Measurements from ENCODE around the gene FAM216B. TPM values are rescaled to one million over a fixed set of nuclear protein-coding genes. Genes with fewer than 3 reads are reported as not detected.

FAM216B gene
- total RNA-seq, 2 experiments from 2014 or later = not detected

DNA sequence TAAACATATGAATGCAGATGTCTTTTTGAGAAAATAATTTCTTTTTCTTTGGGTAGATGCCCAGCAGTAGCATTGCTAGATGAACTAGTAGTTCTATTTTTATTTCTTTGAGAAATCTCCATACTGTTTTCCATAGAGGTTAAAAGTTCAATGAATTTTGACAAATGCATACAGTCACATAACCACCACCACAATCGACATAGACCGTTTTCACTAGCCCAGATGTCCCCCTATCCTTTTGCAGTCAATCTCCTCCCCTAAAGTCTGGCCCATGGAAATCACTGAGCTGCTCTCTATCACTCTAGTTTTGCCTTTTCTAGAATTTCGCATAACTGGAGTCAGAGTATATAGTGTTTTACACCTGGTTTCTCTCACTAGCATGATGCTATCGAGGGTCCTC, 10.8 kb downstream of the FAM216B start:
- POLR2A ChIA-PET = no interaction called here
- no peak for DNase-seq
- Mint-ChIP-seq H3K36me3 (no peaks in the 10 kb centered on the region), H3K27me3 (peaks cover 4% of the 10 kb centered on the region), H3K27ac (no peak overlapping the region), H3K4me3 (no peak overlapping the region), H3K9me3 (no peaks in the 10 kb centered on the region), H3K4me1 (ENCODE audit: low read depth) (no peaks in the 10 kb centered on the region)
- CTCF ChIA-PET = no interaction called here
- intact Hi-C loops (cut with micrococcal nuclease) = no loop called here

DNA sequence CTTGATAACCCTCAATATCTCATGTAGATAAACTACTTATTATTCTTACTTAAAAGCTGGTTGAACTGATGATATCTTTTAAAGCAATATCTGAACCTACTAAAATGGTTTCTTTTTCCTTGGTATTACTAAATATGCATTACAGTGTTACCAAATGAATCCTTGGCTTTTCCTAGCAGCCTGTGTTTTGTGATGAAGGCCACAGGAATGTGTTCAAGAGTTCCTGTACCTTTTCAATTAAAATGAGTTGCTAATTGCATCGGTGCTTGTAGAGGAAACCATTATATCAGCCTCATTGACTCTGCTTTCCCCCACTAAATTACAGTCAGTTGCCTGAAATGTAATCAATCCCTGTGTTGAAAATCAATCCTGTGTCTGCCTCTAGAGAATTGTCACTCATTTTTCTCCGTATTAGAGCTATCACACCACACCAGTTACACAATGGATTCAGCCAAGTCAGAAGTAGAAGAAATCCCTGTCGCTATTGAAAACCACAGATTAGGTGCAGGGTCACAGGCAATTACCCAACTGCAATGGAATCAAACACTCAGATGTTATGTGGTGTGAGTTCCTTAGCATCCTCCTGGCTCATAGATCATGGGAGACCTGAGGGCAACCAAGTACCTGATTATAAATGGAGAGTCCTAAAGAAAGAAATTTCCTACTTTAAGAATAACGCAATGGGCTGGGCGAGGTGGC, 13.3 kb downstream of the FAM216B start:
- ChIA-PET CTCF (no interaction called here), POLR2A (no interaction called here)
- H3K4me3 Mint-ChIP-seq = no peak overlapping the region
- no peaks in the 10 kb centered on the region for H3K36me3 Mint-ChIP-seq
- DNase-seq = no peak
- H3K9me3 Mint-ChIP-seq = no peaks in the 10 kb centered on the region
- intact Hi-C loops (cut with micrococcal nuclease) = no loop called here
- H3K4me1 Mint-ChIP-seq (ENCODE audit: low read depth) = no peaks in the 10 kb centered on the region
- H3K27ac Mint-ChIP-seq = no peak overlapping the region
- peaks cover 6% of the 10 kb centered on the region for H3K27me3 Mint-ChIP-seq

DNA sequence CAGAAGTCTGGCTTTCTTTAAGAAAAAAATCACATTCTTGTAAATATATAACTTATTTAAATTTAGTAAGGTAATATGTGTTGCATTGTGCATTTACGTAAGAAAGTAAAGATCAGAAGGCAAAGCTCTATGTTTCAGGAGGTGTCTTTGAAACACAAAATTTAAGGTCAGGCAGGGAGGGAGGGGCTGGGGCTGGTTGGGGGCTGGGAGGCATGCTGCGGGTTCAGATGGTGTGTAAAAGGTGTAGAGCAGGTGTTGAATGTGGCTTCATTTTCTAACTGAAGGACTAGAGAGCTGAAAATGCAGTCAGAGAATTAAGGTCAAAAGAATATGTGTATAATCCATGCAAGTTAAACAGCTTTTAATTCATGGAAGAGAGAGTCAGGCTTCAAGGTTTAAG, 14.3 kb downstream of the FAM216B start:
- no peaks in the 10 kb centered on the region for H3K4me1 Mint-ChIP-seq (ENCODE audit: low read depth)
- DNase-seq = no peak
- peaks cover 8% of the 10 kb centered on the region for H3K27me3 Mint-ChIP-seq
- ChIA-PET POLR2A (no interaction called here), CTCF (no interaction called here)
- no peaks in the 10 kb centered on the region for H3K36me3 Mint-ChIP-seq
- H3K4me3 Mint-ChIP-seq = no peak overlapping the region
- no peak overlapping the region for H3K27ac Mint-ChIP-seq
- no peaks in the 10 kb centered on the region for H3K9me3 Mint-ChIP-seq
- intact Hi-C loops (cut with micrococcal nuclease) = no loop called here

DNA sequence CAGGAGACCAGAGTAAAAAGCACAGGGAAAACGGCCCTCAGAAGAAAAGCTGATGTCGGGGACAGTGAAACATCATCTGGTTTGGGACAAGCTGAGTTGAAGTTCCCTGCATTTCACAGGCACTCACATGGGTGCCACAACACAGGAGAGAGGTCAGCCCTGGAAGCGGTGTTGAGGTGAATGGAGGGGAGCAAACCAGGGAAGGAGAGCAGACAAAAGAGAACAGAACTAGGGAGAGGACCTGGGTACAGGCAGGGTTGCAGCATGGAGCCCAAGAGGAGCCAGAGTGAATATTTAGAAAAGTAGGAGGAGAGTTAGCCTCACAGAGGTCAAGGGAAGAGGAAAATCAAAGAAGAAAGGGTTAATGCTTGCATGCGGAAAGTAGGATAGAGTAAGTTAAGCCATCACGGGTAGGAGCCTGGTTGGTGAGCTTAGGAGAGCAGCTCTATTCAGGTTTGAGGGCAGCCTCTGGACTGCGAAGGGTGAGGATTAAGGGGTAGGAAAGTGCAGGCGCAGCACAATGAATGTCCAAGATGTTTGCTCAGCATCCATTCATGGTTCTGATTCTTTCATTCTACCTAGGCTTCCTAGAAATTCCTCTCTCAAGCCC, 15.5 kb downstream of the FAM216B start:
- Mint-ChIP-seq H3K27ac (no peak overlapping the region), H3K36me3 (no peaks in the 10 kb centered on the region), H3K4me1 (ENCODE audit: low read depth) (no peaks in the 10 kb centered on the region), H3K27me3 (peaks cover 8% of the 10 kb centered on the region), H3K4me3 (no peak overlapping the region), H3K9me3 (no peaks in the 10 kb centered on the region)
- DNase-seq = no peak
- POLR2A ChIA-PET = no interaction called here
- intact Hi-C loops (cut with micrococcal nuclease) = no loop called here
- CTCF ChIA-PET = no interaction called here

DNA sequence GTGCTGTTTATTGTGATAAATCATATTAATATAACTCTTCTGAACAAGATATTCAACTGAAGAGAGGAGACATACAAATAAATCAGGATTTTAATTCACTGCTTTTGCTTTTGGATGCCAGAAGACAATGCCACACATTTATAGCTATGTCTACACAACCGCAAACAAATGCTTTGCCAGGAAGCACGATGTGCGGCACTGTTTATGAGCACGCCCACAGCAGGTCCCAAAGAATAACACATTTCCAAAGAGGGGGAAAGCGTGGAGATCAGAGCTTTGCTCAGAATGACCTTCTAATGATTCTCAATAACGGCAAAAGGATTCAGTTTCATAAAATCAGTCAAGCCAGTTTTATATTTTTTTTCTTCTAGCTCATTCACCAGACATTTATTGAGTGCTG, 16.7 kb downstream of the FAM216B start:
- intact Hi-C loops (cut with micrococcal nuclease) = no loop called here
- ChIA-PET POLR2A (no interaction called here), CTCF (no interaction called here)
- H3K4me1 Mint-ChIP-seq (ENCODE audit: low read depth) = no peaks in the 10 kb centered on the region
- no peak for DNase-seq
- H3K36me3 Mint-ChIP-seq = no peaks in the 10 kb centered on the region
- H3K27me3 Mint-ChIP-seq = peaks cover 8% of the 10 kb centered on the region
- no peak overlapping the region for H3K27ac Mint-ChIP-seq
- H3K4me3 Mint-ChIP-seq = no peak overlapping the region
- H3K9me3 Mint-ChIP-seq = no peaks in the 10 kb centered on the region

DNA sequence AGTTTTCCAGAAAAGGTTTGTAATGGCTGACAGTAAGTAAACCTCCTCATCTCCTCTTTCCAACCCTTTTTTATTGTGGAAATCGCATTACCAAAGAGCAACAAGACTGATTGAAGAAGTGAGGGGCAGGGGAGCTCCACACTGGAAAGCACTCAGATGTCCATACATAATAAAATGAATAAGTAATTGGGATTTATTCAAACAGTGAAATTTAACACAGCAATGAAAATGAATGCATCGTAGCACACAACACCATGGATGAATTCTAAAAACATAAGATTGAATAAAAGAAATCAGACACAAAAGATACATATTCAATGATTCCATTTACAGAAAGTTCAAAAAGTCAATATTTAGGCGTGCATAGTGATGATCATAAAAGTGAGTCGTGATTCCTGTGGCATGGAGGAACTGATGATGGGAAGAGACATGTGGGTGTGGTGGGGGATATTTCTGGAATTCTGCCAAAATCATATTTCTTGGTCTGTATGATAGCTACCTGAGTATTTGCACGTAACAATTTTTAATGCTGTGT, 18.8 kb downstream of the FAM216B start:
- Mint-ChIP-seq H3K36me3 (no peaks in the 10 kb centered on the region), H3K27ac (no peak overlapping the region), H3K4me1 (ENCODE audit: low read depth) (no peaks in the 10 kb centered on the region), H3K9me3 (no peaks in the 10 kb centered on the region), H3K27me3 (peaks cover 8% of the 10 kb centered on the region), H3K4me3 (no peak overlapping the region)
- ChIA-PET POLR2A (no interaction called here), CTCF (interaction anchor here (1.2 kb wide), 1 partner anchor 170 kb away, joined by 4 read pairs; no protein-coding TSS in a partner anchor)
- intact Hi-C loops (cut with micrococcal nuclease) = loop anchor here (10.0 kb wide), 1 partner anchor 205 kb away; no protein-coding TSS in a partner anchor
- DNase-seq = no peak

DNA sequence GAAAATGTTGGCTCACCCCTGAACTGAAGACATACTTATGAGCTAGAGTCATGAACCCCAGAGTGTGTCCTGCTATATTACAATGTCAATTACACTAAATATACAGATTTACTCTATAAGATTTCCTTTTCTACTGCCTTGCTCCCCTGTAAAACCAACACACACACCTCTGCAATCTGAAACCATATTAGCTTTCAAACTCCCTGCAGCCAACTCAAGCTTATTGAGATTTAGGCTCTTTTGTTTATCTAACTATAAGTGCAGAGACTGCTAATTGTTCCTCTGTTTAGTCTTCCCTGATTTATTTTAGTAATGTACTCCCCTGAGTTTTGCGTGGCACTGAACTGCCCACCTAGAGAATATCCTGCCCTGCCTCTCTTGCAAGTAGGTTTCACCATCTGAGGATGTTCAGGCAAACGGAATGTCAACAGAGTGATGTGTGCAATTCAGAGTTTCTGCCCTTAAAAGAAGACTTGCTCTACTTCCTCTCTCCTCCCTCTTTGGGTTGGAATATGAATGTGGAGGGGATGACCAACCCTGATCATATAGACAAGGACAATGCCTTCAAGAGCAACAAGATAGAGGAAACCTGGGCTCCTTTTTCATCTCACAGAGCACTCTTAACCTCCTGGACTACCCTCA, 22.3 kb downstream of the FAM216B start:
- no peaks in the 10 kb centered on the region for H3K4me1 Mint-ChIP-seq (ENCODE audit: low read depth)
- H3K27me3 Mint-ChIP-seq = peaks cover 6% of the 10 kb centered on the region
- no peak overlapping the region for H3K27ac Mint-ChIP-seq
- no peak for DNase-seq
- no peaks in the 10 kb centered on the region for H3K36me3 Mint-ChIP-seq
- POLR2A ChIA-PET = no interaction called here
- H3K4me3 Mint-ChIP-seq = no peak overlapping the region
- CTCF ChIA-PET = no interaction called here
- intact Hi-C loops (cut with micrococcal nuclease) = loop anchor here (10.0 kb wide), 1 partner anchor 209 kb away; no protein-coding TSS in a partner anchor
- H3K9me3 Mint-ChIP-seq = no peaks in the 10 kb centered on the region

DNA sequence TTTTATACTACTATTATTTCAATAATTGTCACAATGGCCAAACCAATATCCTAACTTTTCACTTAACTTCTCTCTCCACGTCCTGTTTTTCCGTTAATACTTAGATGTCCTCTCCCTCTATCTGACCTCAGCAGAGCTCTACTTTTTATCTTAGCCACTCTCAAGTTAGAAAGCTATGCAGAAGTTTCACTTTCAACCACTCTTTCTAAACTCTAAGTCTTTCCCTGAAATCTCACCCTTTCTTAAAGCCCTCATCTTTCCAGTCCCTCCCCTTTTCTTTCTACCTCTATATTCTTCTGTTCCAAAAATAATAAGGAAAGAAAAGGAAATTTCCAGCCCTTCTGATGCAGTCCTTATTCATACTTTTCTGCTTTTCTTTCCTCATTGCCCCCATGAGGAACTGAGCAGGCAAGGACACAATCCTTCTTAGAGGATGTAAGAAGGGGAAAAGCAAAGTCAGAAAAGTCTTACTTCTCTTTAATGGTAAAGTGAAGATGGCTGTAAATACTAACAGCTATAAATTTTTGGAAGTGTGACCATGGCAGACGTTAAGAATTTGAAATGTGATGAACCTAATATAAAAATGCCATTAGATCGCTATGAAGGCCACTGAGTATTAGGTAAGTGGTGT, 23.0 kb downstream of the FAM216B start:
- H3K4me1 Mint-ChIP-seq (ENCODE audit: low read depth) = no peaks in the 10 kb centered on the region
- H3K36me3 Mint-ChIP-seq = no peaks in the 10 kb centered on the region
- no peaks in the 10 kb centered on the region for H3K9me3 Mint-ChIP-seq
- H3K27me3 Mint-ChIP-seq = peaks cover 9% of the 10 kb centered on the region
- POLR2A ChIA-PET = no interaction called here
- DNase-seq = no peak
- intact Hi-C loops (cut with micrococcal nuclease) = loop anchor here (10.0 kb wide), 1 partner anchor 210 kb away; no protein-coding TSS in a partner anchor
- H3K27ac Mint-ChIP-seq = no peak overlapping the region
- no peak overlapping the region for H3K4me3 Mint-ChIP-seq
- CTCF ChIA-PET = no interaction called here

DNA sequence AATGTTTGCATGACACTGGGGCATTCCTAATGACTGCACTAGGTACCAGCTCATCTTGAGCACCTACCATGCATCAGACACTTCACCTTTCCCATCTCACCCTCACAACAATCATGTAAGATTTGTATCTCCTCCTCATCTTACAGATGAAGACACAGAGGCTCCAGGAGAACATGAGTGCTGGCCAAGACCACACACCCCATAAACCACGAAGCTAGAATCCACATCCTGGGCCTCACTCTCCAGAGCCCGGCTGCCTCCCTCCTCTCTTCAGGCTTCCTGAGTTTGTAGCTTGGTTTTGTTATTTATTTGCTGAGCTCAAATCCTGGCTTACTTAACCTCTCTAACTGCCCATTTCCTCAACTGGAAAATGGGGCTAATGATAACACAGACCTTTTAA, 25.9 kb downstream of the FAM216B start:
- H3K9me3 Mint-ChIP-seq = no peaks in the 10 kb centered on the region
- no peaks in the 10 kb centered on the region for H3K4me1 Mint-ChIP-seq (ENCODE audit: low read depth)
- CTCF ChIA-PET = no interaction called here
- no peak overlapping the region for H3K27ac Mint-ChIP-seq
- peaks cover 11% of the 10 kb centered on the region for H3K27me3 Mint-ChIP-seq
- DNase-seq = no peak
- POLR2A ChIA-PET = no interaction called here
- no peak overlapping the region for H3K4me3 Mint-ChIP-seq
- no peaks in the 10 kb centered on the region for H3K36me3 Mint-ChIP-seq
- intact Hi-C loops (cut with micrococcal nuclease) = loop anchor here (5.0 to 10.0 kb wide), 2 partner anchors 212 to 310 kb away; no protein-coding TSS in a partner anchor

DNA sequence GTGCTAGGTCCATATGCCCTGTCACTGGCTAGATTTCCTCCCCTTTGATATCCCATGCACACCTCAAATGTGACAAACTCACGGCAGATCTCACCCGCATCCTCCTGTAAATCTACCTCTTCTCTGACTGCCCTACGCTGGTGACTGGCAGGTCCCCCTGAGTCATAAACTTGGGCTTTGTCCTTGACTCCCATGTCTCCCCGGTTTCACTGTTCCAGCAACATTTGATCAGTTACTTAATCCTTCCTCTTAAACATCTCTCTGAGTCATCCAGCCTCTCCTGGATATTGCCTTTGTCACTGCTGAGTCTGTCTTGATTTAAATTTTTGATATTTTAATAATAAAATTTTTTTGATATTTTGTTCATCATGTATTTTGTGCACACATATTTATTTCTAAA, 26.5 kb downstream of the FAM216B start:
- intact Hi-C loops (cut with micrococcal nuclease) = loop anchor here (5.0 to 10.0 kb wide), 2 partner anchors 213 to 311 kb away; no protein-coding TSS in a partner anchor
- Mint-ChIP-seq H3K27me3 (peaks cover 11% of the 10 kb centered on the region), H3K9me3 (no peaks in the 10 kb centered on the region), H3K4me3 (no peak overlapping the region), H3K27ac (no peak overlapping the region), H3K4me1 (ENCODE audit: low read depth) (no peaks in the 10 kb centered on the region), H3K36me3 (no peaks in the 10 kb centered on the region)
- DNase-seq = no peak
- CTCF ChIA-PET = interaction anchor here (1.2 kb wide), 1 partner anchor 208 kb away, joined by 3 read pairs; no protein-coding TSS in a partner anchor
- POLR2A ChIA-PET = no interaction called here

DNA sequence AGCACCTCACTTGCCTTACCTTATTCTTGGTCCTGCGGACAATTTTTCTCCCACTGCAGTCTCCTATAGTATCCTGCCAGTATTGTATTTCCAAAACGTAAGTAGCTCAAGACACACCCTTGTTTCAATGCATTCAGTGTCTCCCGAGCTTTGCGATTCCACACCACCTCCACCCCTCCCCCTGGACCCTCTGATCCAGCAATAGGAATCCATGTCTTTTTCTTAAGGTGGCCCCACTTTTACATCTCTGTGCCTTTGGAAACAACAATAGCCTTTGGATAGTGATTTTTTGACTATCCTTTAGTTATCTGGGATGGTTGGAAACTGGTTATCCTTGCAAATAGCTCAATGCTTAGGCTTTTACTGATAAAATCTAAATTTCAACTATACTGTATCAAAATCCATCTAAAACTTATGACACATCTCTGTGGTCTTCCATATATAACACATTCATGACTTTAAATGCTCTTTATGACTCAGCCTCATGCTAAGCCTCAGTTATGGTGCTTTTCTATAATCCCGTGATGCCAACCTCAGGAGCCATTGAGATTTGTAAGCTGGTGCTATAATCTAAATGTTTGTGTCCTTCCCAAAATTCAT, 27.1 kb downstream of the FAM216B start:
- Mint-ChIP-seq H3K9me3 (no peaks in the 10 kb centered on the region), H3K36me3 (no peaks in the 10 kb centered on the region), H3K4me3 (no peak overlapping the region), H3K27me3 (peaks cover 14% of the 10 kb centered on the region), H3K4me1 (ENCODE audit: low read depth) (no peaks in the 10 kb centered on the region), H3K27ac (no peak overlapping the region)
- ChIA-PET POLR2A (interaction anchor here (1.0 kb wide), 1 partner anchor 68 kb away, joined by 4 read pairs; no protein-coding TSS in a partner anchor), CTCF (interaction anchor here (1.2 kb wide), 1 partner anchor 208 kb away, joined by 3 read pairs; no protein-coding TSS in a partner anchor)
- no peak for DNase-seq
- intact Hi-C loops (cut with micrococcal nuclease) = loop anchor here (5.0 to 10.0 kb wide), 2 partner anchors 214 to 311 kb away; no protein-coding TSS in a partner anchor

DNA sequence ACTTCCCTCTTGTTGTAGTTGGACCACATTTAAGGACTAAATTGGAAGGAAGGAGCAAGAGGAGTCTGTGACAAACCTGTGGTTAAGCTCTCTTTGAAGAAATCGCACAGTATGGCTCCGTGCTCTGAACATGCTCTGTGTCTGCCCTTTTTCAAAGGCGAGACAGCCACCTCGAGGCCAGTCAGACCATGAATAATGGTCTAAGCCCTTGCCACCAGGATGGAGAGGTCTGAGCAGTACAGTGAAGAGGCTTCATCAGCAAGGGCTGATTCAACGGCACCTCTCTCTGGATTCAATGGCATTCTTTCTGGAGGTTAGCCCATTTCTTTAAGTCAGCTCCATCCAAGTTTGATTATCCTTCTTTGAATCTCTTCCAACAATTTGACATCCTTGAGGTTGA, 30.9 kb downstream of the FAM216B start:
- Mint-ChIP-seq H3K27me3 (peaks cover 20% of the 10 kb centered on the region), H3K27ac (no peak overlapping the region), H3K4me3 (no peak overlapping the region), H3K4me1 (ENCODE audit: low read depth) (no peaks in the 10 kb centered on the region), H3K36me3 (no peaks in the 10 kb centered on the region), H3K9me3 (no peaks in the 10 kb centered on the region)
- intact Hi-C loops (cut with micrococcal nuclease) = no loop called here
- POLR2A ChIA-PET = no interaction called here
- no peak for DNase-seq
- CTCF ChIA-PET = no interaction called here

Measured in activated CD4-positive, alpha-beta memory T cell treated with anti-CD3 and anti-CD28 coated beads for 36 hours (primary cell).